GM12878 (cell line): ENCODE data around the gene CLSTN2.

Experiments used
- ATF2 ChIP-seq: IDR thresholded peaks from 2 replicates; pipeline ENCODE4 v1.6.1; 2012; ENCODE audit warnings: low read length, inconsistent platforms
- ATF7 ChIP-seq: fragments of 450-650 bp; IDR thresholded peaks from 2 replicates; pipeline ENCODE4 v1.6.1; 2016; ENCODE audit warnings: low read depth, mild to moderate bottlenecking
- CEBPB ChIP-seq, 2 experiments: fragments of 150-350 bp in 1 of 2; IDR thresholded peaks; 2 replicates each; pipeline ENCODE4 v1.6.1; 2012 to 2014; ENCODE audit warnings: low read depth in 2 of 2, low read length in 2 of 2, borderline replicate concordance in 1 of 2, inconsistent platforms in 1 of 2
- CHD1 ChIP-seq: IDR thresholded peaks from 2 replicates; pipeline ENCODE4 v1.6.1; 2012; ENCODE audit warnings: low read depth, low read length, improper control_type of control experiment
- CHD2 ChIP-seq: IDR thresholded peaks from 2 replicates; pipeline ENCODE4 v1.6.1; 2011; ENCODE audit warnings: low read depth, low read length, improper control_type of control experiment, borderline replicate concordance
- CHD4 ChIP-seq: fragments of 200-600 bp; sonication (generic); IDR thresholded peaks from 2 replicates; pipeline ENCODE4 v1.6.1; 2016; ENCODE audit warnings: mild to moderate bottlenecking
- CTCF ChIP-seq, 3 experiments: IDR thresholded peaks in 2 of 3; conservative IDR thresholded peaks in 1 of 3; 2 replicates each; pipeline ENCODE4 v1.5.1; 2011; ENCODE audit warnings: low read depth in 3 of 3, low read length in 3 of 3, mild to moderate bottlenecking in 3 of 3, control low read depth in 2 of 3, moderate library complexity in 2 of 3, inconsistent platforms in 1 of 3, mixed read lengths in 1 of 3; ENCODE audit not compliant: control insufficient read depth in 2 of 3, insufficient read depth in 1 of 3; ENCODE audit errors: extremely low read depth in 1 of 3
- EED ChIP-seq: sonication (generic); IDR thresholded peaks from 2 replicates; pipeline ENCODE4 v1.6.1; 2016; ENCODE audit warnings: antibody characterized with exemption, low read depth
- EZH2 ChIP-seq: IDR thresholded peaks from 2 replicates; pipeline ENCODE4 v1.6.1; 2012; ENCODE audit warnings: low read depth, mild to moderate bottlenecking, control low read depth, inconsistent platforms, low read length, borderline replicate concordance; ENCODE audit not compliant: control insufficient read depth
- POLR2A ChIP-seq: IDR thresholded peaks from 2 replicates; pipeline ENCODE4 v1.6.1; 2011; ENCODE audit warnings: low read depth, mild to moderate bottlenecking, low read length
- STAT1 ChIP-seq: fragments of 450-650 bp; conservative IDR thresholded peaks from 2 replicates; pipeline ENCODE4 v1.6.1; 2014; ENCODE audit warnings: antibody characterized with exemption, mild to moderate bottlenecking
- USF2 ChIP-seq: IDR thresholded peaks from 2 replicates; pipeline ENCODE4 v1.6.1; 2011; ENCODE audit warnings: low read depth, low read length, improper control_type of control experiment, borderline replicate concordance
- YY1 ChIP-seq: IDR thresholded peaks from 2 replicates; pipeline ENCODE4 v1.6.1; 2011; ENCODE audit warnings: low read depth, mild to moderate bottlenecking, low read length
- ZNF274 ChIP-seq: IDR thresholded peaks from one replicate; pipeline ENCODE4 v1.8.0; 2011; ENCODE audit not compliant: insufficient read length, insufficient read depth

GRCh38 chr3:140344601-140345205, 409.7 kb downstream of the CLSTN2 start:
- TF ChIP-seq USF2: no peak
- TF ChIP-seq POLR2A: no peak
- no peak for TF ChIP-seq EZH2
- TF ChIP-seq CTCF (IDR thresholded peaks at IDR 0.05 in 2 of 3, conservative IDR thresholded peaks at IDR 0.05 in 1 of 3; ENCODE audit: control insufficient read depth in 2 of 3, extremely low read depth in 1 of 3, insufficient read depth in 1 of 3, low read depth in 3 of 3, low read length in 3 of 3): no peak
- TF ChIP-seq EED: no peak
- no peak for TF ChIP-seq STAT1
- no peak for TF ChIP-seq CHD2
- TF ChIP-seq CHD4: no peak
- TF ChIP-seq ATF7: no peak
- no peak for TF ChIP-seq ZNF274
- TF ChIP-seq CHD1: no peak
- no peak for TF ChIP-seq CEBPB (IDR thresholded peaks at IDR 0.05; ENCODE audit: borderline replicate concordance in 1 of 2, low read depth in 2 of 2, low read length in 2 of 2)
- no peak for TF ChIP-seq YY1
- TF ChIP-seq ATF2: no peak
